OCI-LY7 (cell line): Measurements from ENCODE around the gene NGB.

Experiments
- CTCF ChIP-seq: fragments of 200-600 bp; sonication (generic); conservative IDR thresholded peaks from 2 replicates; pipeline ENCODE4 v1.5.1; 2014; ENCODE audit warnings: mild to moderate bottlenecking, antibody characterized with exemption, low read length, moderate library complexity, mixed read lengths
- EZH2phosphoT487 ChIP-seq: fragments of 200-600 bp; sonication (generic); IDR thresholded peaks from 2 replicates; pipeline ENCODE4 v1.6.1; 2018; ENCODE audit warnings: low read depth, borderline replicate concordance, mild to moderate bottlenecking, mixed run types, antibody characterized with exemption, low read length, moderate library complexity, mixed read lengths

DNA sequence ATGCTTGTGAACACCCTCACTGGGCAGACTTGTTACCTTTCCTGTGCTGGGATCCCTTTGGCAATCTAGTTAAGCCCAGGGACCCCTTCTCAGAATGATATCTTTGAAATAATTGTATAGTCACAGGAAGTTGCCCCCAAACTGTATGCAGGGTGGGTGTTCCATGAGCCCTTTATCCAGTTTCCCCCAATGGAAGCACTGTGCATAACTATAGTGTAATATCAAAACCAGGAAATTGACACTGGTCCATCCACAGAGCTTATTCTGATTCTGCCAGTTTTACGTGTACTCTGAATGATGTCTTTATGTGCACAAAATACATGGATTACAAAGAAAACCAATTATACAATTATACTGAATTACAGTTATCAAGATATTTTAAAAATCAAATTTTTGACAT lies 24.2 kb downstream of the NGB start:
- no peak for TF ChIP-seq CTCF
- no peak for TF ChIP-seq EZH2phosphoT487
